NCI-H345 (cell line): ENCODE measurements around the gene NDUFB4.

ENCODE experiments used
- DNase-seq: peaks from one replicate; lab custom pipeline; 2025; lab: John Stamatoyannopoulos, UW

NDUFB4 gene

GRCh38 chr3:120596116-120596852 is at the start of gene NDUFB4:
NDUFB4 (plus strand) TSS chr3:120596336; CDS start chr3:120596360, 24 bp downstream.
- DNase-seq: peak; percentile 95

DNA sequence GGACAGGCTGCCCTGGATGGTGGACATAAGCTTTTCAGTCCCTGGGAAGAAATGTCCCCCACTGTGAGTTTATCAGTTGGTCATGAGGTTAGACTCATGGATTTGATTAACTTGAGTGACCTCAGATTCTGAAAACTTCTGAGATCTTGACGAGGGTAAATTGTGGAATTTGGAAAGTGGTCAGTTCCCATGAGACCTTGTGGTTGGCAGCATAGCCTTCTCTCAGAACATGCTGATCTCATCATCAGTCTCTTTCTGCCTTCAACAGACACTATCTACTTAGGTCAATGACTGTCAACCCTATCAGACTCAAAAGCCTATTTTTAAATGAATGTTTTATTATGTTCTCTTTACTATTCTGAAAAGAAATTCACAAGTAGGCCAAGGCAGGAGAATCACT is 45.6 kb upstream of the NDUFB4 start:
- DNase-seq: no peak

- no peak for DNase-seq
Measured at GRCh38 chr3:120552184-120553172, 43.7 kb upstream of the NDUFB4 start.

DNA sequence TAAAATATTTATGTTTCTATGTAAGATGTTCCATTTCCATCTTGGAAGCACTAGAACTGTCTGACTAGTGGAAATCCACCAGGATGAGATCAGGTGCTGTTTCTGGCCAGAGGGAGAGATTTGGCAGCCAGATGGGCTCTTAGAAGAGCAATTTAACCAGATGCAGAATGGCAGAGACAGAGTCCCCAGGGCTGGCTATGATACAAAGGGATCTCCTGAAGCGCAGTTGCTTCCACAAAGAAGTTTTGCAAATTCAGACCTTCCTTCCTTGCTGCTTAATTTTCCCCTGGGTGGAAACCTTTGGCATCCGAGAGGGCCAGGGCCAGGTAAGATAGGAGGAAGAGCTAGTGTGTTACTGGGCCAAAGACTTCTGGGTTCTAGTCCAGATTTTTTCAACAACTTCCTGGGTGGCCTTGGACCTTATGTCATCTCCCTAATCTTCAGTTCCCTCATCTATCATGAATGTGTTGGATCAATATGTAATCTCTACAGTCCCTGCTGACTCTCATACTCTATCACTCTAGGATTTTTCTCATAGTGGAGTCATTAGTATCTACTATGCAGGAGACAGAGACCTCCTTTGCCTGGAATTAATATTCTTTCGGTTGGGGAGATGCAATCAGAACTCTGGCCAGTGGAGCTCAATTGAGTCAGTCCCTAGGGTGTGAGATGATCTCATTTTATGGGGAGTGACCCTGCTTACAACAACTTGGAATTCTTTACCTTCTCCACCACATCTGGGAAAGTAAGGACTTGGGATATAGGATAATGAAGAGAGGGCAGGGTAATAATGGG is 41.1 kb upstream of the NDUFB4 start:
- no peak for DNase-seq

- DNase-seq: no peak
Measured at GRCh38 chr3:120555657-120556509, 40.3 kb upstream of the NDUFB4 start.

- no peak for DNase-seq
Measured at GRCh38 chr3:120557115-120557514, 39.0 kb upstream of the NDUFB4 start.

DNA sequence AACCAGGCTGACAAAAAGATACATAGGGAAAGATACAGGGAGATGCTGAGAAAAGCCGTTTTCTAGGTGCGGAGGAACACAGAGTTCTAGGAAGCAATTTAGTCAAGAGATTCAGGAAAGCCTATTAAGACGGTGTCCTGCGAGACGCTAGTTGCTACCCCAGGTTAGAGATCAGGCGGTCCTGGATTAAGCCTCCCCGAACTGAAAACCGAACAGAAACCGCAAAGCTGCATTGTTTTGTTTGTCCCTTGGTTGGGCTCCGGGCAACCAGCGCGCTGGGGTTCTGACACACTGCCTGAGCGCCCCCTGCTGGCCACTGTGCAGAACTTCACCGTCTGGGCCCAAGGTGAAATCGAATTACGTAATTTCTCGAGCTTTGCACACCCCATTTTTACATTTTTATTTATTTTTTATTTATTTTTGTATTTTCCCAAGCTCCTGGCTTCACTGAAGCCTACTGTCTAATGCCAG is 37.3 kb upstream of the NDUFB4 start:
- DNase-seq: peak; percentile 76

GRCh38 chr3:120559242-120560061 is 36.7 kb upstream of the NDUFB4 start:
- peak; percentile 48 for DNase-seq

DNA sequence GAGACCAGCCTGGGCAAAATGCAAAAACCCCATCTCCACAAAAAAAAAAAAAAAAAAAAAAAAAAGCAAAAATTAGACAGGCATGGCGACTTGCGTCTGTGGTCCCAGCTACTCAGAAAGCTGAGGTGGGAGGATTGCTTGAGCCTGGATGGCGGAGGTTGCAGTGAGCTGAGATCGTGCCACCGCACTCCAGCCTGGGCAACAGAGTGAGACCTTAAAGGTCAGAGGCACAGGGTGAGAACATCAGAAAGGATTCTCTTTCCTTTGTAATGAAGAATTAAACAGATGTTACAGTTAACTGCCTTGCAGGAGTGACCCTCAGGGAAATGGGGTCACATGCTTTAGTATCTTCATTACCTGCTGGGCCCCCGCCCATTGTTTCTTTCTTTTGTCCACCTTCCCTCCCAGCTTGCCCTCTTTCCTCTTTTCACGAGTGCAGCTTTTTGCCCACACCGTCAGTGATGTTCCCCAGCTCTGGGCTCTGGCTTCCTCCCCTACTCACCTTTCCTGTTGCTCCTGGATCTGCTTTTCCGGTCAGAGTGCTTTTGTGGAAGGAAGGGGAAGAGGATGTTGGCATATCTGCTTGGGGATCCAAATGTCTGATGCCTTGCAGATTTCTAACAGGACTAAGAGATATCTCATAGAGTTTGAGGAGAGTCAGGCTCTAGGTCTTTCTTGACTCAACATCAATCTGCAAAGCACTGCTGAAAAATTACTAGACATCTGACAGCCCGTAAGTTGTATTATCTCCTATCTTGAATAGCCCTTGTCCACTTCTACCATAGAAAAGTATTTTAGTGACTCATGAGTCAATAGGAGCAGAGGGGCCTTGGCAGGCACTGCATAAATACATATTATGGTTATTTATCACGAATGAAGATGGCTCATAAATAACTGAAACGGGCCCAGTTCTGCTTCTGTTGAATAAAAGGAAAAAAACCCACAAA is 35.6 kb upstream of the NDUFB4 start:
- no peak for DNase-seq

GRCh38 chr3:120561251-120562045 is 34.7 kb upstream of the NDUFB4 start:
- DNase-seq: peak; percentile 53

DNA sequence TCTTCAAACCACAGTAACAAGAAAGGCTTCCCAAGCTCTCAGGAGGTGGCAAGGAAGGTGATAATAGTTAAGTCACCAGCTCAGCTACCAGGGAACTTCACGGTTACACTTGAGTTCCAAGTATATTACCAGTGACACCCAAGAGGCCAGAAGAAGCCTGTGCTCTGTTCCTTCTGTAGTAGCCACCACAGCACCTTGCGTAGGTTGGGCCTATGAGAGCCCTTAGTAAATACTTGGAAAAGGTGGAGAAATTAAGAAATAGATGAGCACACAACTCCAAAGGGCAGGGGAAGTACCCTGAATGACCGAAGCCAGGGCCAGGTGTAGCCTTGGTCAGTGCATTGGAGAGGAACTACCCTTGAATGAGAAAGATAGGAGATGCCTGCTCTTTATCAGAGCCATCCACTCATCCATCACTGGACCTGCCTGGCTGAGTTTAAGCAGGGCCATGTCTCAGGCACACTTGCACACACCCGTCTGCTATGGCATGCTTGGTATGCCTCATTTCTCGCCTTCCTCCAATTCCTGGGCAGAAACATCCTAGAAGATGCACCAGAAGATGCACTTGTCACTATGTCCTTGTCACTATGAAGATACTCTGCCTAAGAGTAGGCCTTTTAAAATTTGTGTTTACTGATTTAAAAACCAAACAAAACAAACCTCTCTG is 32.6 kb upstream of the NDUFB4 start:
- DNase-seq: no peak

DNA sequence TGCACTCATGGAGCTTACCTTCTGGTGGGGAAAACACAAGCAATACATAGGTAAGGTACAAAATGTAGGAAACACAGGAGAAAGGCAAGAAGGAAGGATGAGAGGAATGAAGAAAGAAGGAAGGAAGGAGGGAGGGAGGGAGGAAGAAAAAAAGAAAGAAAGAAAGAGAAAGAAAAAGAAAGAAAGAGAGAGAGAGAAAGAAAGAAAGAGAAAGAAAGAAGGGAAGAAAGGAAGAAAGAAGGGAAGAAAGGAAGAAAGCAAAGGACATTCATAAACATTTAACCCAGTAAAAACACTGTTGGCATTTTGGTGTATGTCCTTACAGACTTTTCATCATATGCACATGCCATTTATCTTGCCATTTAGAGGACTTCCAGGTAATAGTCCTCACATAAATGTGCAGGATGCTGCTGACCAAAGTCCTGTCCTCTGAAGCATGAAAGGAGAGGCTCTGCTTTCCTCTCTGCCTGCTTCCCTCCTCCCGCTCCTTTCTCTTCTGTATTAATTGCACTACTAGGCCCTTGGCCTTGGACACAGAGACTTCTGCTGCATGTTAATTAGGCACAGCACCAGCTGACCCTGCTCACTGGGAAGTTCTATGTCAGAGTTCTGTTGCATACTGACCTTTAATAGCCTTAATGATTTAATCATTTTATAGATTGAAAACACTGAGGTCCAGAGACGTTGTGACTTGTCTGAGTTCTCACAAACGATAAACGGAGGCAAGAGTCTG is 29.7 kb upstream of the NDUFB4 start:
- no peak for DNase-seq

GRCh38 chr3:120567370-120568201 is 28.6 kb upstream of the NDUFB4 start:
- peak; percentile 4 for DNase-seq

DNA sequence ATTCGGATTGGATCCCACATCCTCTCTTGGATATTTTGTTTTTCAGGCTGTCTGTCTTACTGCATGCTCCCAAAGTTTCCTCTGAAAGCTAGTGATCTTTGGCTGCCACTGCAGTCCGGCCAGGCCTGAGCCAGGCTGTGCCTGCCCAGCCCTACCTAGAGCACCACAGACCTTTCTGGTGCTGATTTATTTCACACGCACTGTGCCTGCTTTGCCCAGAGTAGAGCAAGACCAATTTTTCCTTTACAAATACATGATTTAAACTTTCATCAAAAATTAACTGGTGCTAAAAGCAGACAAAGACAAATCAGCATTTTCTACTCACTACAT is 28.0 kb upstream of the NDUFB4 start:
- DNase-seq: no peak

DNA sequence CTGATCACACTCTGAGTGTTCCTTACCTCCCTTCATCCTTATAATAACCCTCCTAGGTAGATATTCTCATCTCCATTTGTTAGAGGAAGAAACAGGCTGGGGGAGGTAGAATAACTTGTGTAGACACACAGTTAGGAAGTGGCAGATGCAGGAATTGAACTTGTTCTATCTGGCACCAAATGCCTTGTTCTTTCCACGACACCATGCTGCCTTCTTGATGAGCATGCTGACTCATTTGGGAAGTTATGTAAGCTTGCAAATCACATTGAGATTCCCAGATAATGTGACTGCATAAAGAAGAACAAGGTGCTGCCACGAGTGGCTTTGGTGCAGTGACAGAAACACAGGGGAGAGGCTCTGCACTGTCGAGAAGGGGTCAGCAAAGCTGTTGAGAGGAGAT is 27.5 kb upstream of the NDUFB4 start:
- DNase-seq: no peak
